MCF 10A (cell line): ENCODE measurements around the gene SERPINC1. TPM values are rescaled to one million over a fixed set of nuclear protein-coding genes. Genes with fewer than 3 reads are reported as not detected.
"Not testable (repeated sequence)": the region's sequence is repeated elsewhere in the genome, so short reads cannot be mapped to it uniquely, and the experiment has no call there.

Experiments
- BruUV-seq: library from RNA; stranded (reverse); fragments of 400-500 nt; replicated peaks from 2 replicates; lab custom pipeline; 2021; lab: Mats Ljungman, UMichigan
- CTCF ChIA-PET: fragments of 300-600 bp; sonication (Branson Sonifier 250); formaldehyde crosslinking; extraction: SDS; loops from one replicate; lab custom pipeline; 2021; ENCODE audit warnings: antibody characterized with exemption, inconsistent platforms; lab: Yijun Ruan, JAX
- POLR2A ChIA-PET: fragments of 300-600, 350-650 bp; sonication (Branson Sonifier 250); formaldehyde crosslinking; extraction: SDS; loops from one replicate; lab custom pipeline; 2020; ENCODE audit warnings: antibody characterized with exemption, inconsistent platforms; lab: Yijun Ruan, JAX
- DNase-seq: peaks from one replicate; pipeline ENCODE4 v3.0.0-alpha.2; 2018; ENCODE audit not compliant: unreplicated experiment
- H3K27ac Mint-ChIP-seq: one replicate; pipeline ENCODE4 v1.8.0; 2022; ENCODE audit warnings: mild to moderate bottlenecking, low read depth, mixed read lengths; ENCODE audit not compliant: unreplicated experiment
- H3K27me3 Mint-ChIP-seq: one replicate; pipeline ENCODE4 v1.8.0; 2022; ENCODE audit warnings: mixed read lengths; ENCODE audit not compliant: insufficient read depth, unreplicated experiment
- H3K36me3 Mint-ChIP-seq: one replicate; pipeline ENCODE4 v1.8.0; 2022; ENCODE audit warnings: mild to moderate bottlenecking, moderate library complexity, mixed read lengths; ENCODE audit not compliant: insufficient read depth, unreplicated experiment
- H3K4me1 Mint-ChIP-seq: one replicate; pipeline ENCODE4 v1.8.0; 2022; ENCODE audit warnings: mixed read lengths; ENCODE audit not compliant: insufficient read depth, unreplicated experiment
- H3K4me3 Mint-ChIP-seq: one replicate; pipeline ENCODE4 v1.8.0; 2022; ENCODE audit warnings: mild to moderate bottlenecking, moderate library complexity, mixed read lengths; ENCODE audit not compliant: unreplicated experiment
- H3K9me3 Mint-ChIP-seq: one replicate; pipeline ENCODE4 v1.8.0; 2022; ENCODE audit warnings: mixed read lengths; ENCODE audit not compliant: unreplicated experiment
- intact Hi-C: fragments of 100-400 bp; cut with micrococcal nuclease; formaldehyde crosslinking; loops from 2 replicates; pipeline ENCODE4 v1.14.1; 2022
- total RNA-seq: library from RNA; stranded (reverse); gene quantifications from 2 replicates; pipeline ENCODE4 v1.2.3, GENCODE V29; 2022
- TF ChIP-seq, protein P1 (sequence below): fragments of 200-600 bp; IDR thresholded peaks from one replicate; pipeline ENCODE4 v1.8.0; 2022; ENCODE audit warnings: antibody characterized with exemption, mild to moderate bottlenecking; ENCODE audit not compliant: unreplicated experiment

The SERPINC1 gene
- total RNA-seq, 1 experiment from 2014 or later = not detected

DNA sequence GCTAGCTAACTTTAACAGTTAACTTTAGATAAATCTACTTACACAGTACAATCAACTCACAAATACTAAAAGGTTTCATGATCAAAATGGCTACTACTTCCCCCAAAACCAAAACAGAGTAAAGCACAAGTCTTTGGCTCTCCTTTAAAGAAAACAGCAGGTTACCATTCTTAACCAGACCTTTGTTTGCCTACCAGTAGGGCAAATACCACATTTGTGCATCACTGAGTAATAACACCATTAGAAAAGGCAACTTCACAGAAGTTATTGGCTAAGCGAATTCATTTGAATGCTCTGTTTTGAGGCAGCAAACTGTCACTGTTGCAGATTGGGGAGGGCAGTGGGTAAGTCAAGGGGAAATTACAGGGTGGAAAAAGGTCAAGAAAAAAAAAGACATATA, 17.3 kb upstream of the SERPINC1 start:
- TF ChIP-seq, protein P1, sequence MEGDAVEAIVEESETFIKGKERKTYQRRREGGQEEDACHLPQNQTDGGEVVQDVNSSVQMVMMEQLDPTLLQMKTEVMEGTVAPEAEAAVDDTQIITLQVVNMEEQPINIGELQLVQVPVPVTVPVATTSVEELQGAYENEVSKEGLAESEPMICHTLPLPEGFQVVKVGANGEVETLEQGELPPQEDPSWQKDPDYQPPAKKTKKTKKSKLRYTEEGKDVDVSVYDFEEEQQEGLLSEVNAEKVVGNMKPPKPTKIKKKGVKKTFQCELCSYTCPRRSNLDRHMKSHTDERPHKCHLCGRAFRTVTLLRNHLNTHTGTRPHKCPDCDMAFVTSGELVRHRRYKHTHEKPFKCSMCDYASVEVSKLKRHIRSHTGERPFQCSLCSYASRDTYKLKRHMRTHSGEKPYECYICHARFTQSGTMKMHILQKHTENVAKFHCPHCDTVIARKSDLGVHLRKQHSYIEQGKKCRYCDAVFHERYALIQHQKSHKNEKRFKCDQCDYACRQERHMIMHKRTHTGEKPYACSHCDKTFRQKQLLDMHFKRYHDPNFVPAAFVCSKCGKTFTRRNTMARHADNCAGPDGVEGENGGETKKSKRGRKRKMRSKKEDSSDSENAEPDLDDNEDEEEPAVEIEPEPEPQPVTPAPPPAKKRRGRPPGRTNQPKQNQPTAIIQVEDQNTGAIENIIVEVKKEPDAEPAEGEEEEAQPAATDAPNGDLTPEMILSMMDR = no peak
- BruUV-seq = no TSS peak
- Mint-ChIP-seq H3K27me3 (no peaks in the 10 kb centered on the region), H3K4me3 (no peak overlapping the region), H3K27ac (no peak overlapping the region), H3K9me3 (no peaks in the 10 kb centered on the region), H3K36me3 (peaks cover 75% of the 10 kb centered on the region), H3K4me1 (no peaks in the 10 kb centered on the region)
- CTCF ChIA-PET = interaction anchor here (0.6 kb wide), 1 partner anchor 493 kb away, joined by 3 read pairs; no protein-coding TSS in a partner anchor
- intact Hi-C loops = no loop called here
- DNase-seq = no peak
- POLR2A ChIA-PET = interaction anchor here (0.6 to 2.1 kb wide), 5 partner anchors 13 to 1189 kb away, joined by 3 to 9 read pairs (median 4); partner anchors contain the start of genes GAS5 and ZBTB37

GRCh38 chr1:173930541-173930940, 13.4 kb upstream of the SERPINC1 start:
- BruUV-seq, intact Hi-C loops: not testable (repeated sequence)

DNA sequence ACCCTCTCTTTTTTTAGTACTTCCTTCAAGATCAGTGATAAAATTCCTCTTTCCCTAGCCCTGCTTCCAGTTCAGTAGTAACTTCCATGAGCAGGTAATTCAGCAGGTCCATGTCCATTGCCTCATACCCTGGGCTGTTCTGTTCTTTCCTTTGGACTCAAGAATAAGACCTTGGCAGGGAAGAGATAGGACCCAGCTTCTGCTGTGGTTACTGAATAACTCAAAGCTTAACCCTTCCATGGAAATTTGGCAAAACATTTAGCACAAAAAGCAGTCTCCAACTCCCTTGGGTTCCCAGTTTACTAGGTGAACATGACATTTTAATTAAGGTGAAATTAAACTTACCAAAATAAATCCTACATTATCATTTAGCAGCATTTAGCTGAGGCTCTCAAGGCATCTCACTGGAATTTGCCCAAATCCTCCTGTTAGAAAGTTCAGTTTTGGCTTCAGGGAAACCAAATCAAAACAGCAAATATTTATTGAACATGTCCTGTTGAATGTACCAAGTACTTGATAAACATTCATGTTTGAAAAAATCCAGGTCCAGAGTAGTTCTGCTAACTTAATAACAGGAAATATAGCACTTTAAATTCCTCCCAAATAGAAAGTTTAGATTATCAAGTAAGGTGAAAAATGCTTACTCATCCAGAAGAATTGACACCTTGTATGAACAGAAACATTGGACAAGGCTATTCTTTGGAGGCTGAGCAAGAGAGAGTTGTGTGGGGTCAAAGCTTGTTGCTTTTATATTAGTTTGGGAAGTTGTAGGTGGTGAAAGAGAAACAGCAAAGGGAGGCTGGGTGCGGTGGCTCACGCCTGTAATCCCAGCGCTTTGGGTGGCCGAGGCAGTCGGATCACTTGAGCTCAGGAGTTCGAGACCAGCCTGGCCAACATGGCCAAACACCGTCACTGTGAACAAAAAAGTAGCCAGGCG, 8.4 kb upstream of the SERPINC1 start:
- BruUV-seq = TSS peak; percentile 3
- TF ChIP-seq, protein P1 = no peak
- Mint-ChIP-seq H3K4me3 (no peak overlapping the region), H3K4me1 (no peaks in the 10 kb centered on the region), H3K27me3 (no peaks in the 10 kb centered on the region), H3K27ac (no peak overlapping the region), H3K9me3 (no peaks in the 10 kb centered on the region), H3K36me3 (peaks cover 24% of the 10 kb centered on the region)
- intact Hi-C loops = no loop called here
- ChIA-PET CTCF (interaction anchor here (0.6 to 1.4 kb wide), 6 partner anchors 10 to 962 kb away, joined by 3 to 5 read pairs (median 4); no protein-coding TSS in a partner anchor), POLR2A (interaction anchor here (0.7 to 1.3 kb wide), 4 partner anchors 8 to 496 kb away, joined by 3 to 4 read pairs (median 3); partner anchors contain the start of gene SERPINC1)
- no peak for DNase-seq

More at GRCh38 chr1:173930541-173930940, 13.4 kb upstream of the SERPINC1 start:
- H3K27me3 Mint-ChIP-seq, CTCF ChIA-PET, H3K27ac Mint-ChIP-seq, H3K4me3 Mint-ChIP-seq, H3K9me3 Mint-ChIP-seq, DNase-seq, H3K4me1 Mint-ChIP-seq: not testable (repeated sequence)
- peaks cover 53% of the 10 kb centered on the region for H3K36me3 Mint-ChIP-seq
- POLR2A ChIA-PET = interaction anchor here (1.0 kb wide), 1 partner anchor 61 kb away, joined by 3 read pairs; no protein-coding TSS in a partner anchor

DNA sequence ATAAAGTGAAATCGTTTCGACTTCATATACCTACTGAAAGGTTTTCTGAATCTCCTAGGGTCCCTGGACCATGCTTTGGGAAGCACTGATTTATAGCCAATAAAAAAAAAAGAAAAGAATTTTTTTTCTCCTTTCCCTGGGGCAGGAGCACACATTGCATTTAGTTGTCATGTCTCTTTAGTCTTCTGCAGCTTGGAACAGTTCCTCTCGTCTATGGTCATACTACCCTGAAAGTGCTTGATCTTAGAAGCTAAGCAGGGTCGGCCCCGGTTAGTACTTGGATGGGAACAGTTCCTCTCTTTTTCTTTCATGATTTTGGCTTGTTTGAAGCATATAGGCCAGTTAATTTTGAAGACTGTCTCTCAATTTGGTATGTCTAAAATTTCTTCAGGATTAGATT, 3.7 kb upstream of the SERPINC1 start:
- H3K4me3 Mint-ChIP-seq = no peak overlapping the region
- TF ChIP-seq, protein P1 = no peak
- no TSS peak for BruUV-seq
- intact Hi-C loops = no loop called here
- no peak overlapping the region for H3K27ac Mint-ChIP-seq
- POLR2A ChIA-PET = interaction anchor here (0.6 kb wide), 1 partner anchor 15 kb away, joined by 3 read pairs; no protein-coding TSS in a partner anchor
- H3K4me1 Mint-ChIP-seq = no peaks in the 10 kb centered on the region
- H3K9me3 Mint-ChIP-seq = no peaks in the 10 kb centered on the region
- H3K36me3 Mint-ChIP-seq = no peaks in the 10 kb centered on the region
- H3K27me3 Mint-ChIP-seq = no peaks in the 10 kb centered on the region
- no peak for DNase-seq
- CTCF ChIA-PET = interaction anchor here (0.5 kb wide), 1 partner anchor 1454 kb away, joined by 3 read pairs; no protein-coding TSS in a partner anchor
